Frontal cortex (tissue), 4 donors: ENCODE measurements around the gene KIAA2012. TPM values are rescaled to one million over a fixed set of nuclear protein-coding genes. Genes with fewer than 3 reads are reported as not detected.

Source experiments
- DNase-seq, 2 donors: peaks; one replicate each; pipeline ENCODE4 v3.0.0; 2012; ENCODE audit warnings: low spot score in 2 of 2
- FAIRE-seq: peaks from 2 replicates; lab custom pipeline; 2012; peaks lifted over from hg19 to GRCh38; lab: Jason Lieb, UNC
- total RNA-seq: library from RNA; depleted of rRNA; stranded (reverse); fragments of >200 nt; gene quantifications from one replicate; pipeline ENCODE4 v1.2.3, GENCODE V29; 2014
- donor health status: control.
- donor health status: control.
- donor health status: control.

The KIAA2012 gene
- total RNA-seq, 1 donor from 2014 or later: 0.82 TPM

DNA sequence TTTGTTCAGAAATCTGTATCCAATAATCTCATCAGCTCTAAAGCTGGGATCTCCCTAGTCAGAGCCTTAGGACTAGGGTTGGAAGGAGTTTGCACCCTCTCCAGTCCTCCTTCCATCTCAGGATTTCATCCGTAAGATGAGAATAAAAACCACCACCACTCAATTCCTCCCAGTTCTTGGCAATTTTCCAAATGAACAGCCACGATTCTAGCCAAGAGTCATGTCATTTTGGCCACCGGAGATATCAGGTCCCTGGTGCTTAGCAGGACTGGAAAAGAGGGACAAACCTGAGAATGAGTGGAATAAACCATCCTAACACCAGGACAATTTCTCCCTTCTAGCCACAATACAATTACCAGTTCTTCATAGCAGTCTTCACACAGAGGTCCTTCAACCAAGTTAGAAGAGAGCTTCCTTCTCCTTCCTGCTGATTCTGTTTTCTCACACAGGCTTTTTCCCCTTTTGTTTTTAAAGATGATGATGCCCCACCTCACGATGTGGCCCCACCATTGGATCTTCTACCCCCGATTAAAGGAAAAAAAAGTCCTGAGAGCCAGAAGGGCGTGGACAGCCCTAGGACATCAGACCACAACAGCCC is 36.2 kb downstream of the KIAA2012 start:
- FAIRE-seq (no peak), DNase-seq (no peak)

DNA sequence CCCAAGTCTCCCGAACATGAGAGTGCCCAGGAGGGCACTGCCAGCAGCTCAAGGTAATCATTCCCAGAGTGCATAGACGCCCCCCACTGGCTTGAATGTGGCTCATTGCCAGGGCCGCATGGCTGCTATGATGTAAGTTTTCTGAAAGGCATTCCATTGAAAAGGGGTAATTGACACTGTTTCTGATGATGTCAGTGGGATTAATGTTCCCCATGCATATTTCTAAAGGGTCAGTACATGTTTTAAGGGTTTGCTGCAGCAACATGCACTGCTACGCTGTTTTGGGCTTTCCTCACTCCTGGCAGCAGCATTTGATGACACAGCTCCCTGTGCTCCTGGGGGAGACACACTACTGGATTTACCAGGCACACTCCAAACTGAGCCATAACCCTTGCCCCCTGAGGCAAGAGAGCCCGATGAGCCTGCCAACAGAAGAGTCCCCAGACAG is 36.7 kb downstream of the KIAA2012 start:
- DNase-seq (no peak), FAIRE-seq (no peak)

- no peak for DNase-seq
- no peak for FAIRE-seq
Measured at GRCh38 chr2:202110491-202110890, 37.4 kb downstream of the KIAA2012 start.

DNA sequence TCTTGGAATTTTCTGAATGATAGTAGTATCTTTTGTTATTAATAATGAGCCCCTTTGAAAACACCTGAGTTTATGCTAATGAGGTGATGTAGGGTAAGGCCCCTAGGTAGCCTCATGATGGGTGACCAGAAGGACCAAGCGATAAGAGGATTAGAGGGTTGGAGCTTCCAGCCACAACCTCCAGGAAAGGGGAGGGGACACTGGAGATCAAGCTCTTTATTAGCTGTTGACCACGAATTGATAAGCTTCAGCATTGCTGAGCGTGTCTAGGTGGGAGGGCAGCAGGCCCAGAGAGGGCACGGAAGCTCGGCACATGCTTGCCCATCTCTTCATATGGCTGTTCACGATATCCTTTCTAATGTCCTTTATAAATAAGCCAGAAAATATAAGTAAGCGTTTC is 39.0 kb downstream of the KIAA2012 start:
- FAIRE-seq (no peak), DNase-seq (no peak)

- DNase-seq: no peak
- FAIRE-seq: no peak
Measured at GRCh38 chr2:202113571-202114142, 40.6 kb downstream of the KIAA2012 start.

GRCh38 chr2:202114291-202114690 is 41.2 kb downstream of the KIAA2012 start:
- FAIRE-seq (no peak), DNase-seq (no peak)

DNA sequence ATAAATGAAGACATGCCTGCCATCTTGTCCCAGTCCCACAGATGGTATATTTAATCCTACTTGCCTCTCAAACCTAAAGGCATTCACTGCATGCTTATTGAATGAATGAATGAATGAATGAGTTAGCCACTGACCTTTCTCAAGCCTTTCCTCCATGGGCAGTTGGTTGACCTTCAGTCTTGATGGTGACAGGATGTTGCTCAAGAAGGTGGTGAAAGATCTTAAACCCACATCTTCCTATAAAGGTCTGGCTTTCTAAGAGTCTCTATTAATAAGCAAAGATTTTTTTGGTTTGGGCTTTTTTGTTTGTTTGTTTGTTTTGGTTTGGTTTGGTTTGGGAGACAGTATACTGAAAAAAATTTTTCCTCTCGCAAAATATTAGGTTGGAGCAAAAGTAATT is 41.7 kb downstream of the KIAA2012 start:
- FAIRE-seq (no peak), DNase-seq (no peak)

- DNase-seq (no peak), FAIRE-seq (no peak)
Measured at GRCh38 chr2:202115479-202115971, 42.5 kb downstream of the KIAA2012 start.

GRCh38 chr2:202116691-202117090 is 43.6 kb downstream of the KIAA2012 start:
- DNase-seq (no peak), FAIRE-seq (no peak)

GRCh38 chr2:202118168-202118567 is 45.1 kb downstream of the KIAA2012 start:
- DNase-seq: no peak
- no peak for FAIRE-seq

- DNase-seq: no peak
- FAIRE-seq: no peak
Measured at GRCh38 chr2:202120828-202121227, 47.8 kb downstream of the KIAA2012 start.

DNA sequence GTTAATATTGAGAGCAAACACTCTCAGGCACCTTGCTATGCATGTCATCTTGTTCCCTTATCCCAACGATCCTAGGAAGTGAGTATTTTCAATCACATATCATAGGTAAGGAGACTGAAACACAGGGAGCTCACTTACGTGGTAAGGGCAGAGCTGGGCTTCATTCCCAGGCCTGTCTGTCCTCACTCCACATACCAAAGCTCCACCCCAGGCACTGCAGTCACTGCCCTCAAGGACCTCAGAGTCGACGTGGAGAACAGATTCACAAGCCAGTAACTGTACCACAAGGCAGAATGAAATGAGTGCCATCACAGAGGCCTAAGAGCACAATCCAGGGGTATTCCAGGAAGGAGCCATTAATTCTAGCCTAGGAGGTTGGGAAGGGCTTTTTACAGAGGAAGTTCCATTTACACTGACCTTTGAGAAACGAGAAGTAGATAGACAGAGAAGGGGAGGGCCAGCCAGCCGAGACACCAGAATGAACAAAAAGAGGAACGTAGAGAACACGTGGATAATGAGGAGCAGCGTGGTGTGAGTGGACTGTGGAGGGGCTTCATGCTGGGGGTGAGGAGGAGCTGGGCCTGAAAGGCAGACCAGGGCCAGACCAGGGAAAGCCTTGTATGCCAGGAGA is 48.6 kb downstream of the KIAA2012 start:
- FAIRE-seq: no peak
- no peak for DNase-seq

DNA sequence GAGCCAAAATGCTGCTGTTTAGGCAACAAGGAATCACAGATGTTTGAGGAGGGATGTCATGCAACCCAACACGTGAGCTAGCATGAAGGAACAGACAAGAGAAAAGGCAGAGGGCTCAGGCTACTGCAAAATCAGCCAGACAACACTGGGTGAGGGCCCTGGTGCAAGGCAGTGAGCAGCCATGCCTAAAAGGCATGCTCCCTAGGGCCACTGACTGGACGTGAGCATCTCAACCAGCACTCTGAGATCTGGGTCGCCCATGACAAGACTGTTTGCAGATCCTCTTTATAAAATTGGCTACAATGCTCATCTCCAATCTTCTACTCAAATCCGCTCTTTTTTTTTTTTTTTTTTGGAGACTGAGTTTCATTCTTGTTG is 49.1 kb downstream of the KIAA2012 start:
- no peak for DNase-seq
- FAIRE-seq: no peak

- FAIRE-seq: no peak
- no peak for DNase-seq
Measured at GRCh38 chr2:202122980-202123720, 50.1 kb downstream of the KIAA2012 start.

DNA sequence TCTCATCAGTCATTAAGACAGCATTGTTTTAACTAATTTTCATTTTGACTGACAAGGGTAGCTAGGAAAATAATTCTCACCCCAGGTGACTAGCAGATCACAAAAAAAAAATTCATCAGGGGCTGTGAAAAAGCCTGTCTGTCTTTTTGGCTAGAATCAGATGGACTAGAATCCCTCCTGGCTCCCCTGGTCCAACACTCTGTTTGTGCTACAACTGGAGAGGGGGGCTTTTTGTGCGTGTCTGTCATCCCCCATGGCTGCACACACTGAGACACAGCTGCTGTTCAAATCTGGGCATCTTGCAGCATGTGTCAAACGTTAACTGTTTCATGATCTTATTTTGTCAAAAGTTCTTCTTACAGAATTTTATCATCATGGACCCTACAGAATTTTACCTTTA is 51.2 kb downstream of the KIAA2012 start:
- FAIRE-seq (no peak), DNase-seq (no peak)

DNA sequence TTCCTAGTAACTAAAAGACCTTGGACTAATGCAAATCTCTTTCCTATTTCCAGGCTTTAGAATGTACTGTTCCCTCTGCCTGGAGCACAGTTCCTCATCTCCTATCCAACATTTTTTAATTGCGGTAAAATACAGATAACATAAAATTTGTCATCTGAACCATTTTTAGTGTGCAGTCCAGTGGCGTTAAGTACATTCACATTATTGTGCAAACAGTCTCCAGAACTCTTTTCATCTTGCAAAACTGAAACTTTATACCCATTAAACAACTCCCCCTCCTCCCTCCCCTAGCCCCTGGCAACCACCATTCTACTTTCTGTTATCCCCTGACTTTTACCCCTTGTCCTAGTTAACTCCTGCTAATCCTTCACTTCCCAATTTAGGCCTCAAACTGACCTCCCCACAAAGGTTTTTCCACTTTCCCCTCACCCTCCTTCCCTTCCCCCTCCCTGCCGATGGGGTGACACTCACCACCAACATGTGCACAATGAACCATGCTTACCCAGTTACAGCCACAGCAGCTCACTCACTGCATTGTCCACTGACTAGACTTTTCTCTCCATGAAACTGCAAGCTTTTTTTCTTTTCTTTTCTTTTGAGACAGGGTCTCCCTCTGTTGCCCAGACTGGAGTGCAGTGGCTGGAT is 54.8 kb downstream of the KIAA2012 start:
- DNase-seq (no peak), FAIRE-seq (no peak)

DNA sequence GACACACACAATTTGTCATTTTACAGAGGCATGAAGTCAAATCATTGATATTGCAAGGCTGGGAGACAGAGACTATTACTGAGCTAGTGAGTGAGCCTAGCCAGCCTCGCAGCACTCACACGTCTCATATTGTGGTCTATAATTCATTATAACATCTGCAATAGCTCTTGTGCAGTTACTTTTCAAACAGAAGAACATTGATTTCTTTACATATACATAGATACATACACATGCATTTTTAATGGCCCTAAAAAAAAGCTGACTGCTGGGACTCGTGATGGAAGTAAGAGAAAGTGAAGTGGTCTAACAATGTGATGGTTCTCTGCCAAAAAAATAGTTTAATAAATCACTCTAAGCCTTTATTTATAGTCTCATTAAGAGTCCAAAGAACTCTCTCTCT is 56.8 kb downstream of the KIAA2012 start:
- FAIRE-seq: no peak

GRCh38 chr2:202133200-202133908 is 60.3 kb downstream of the KIAA2012 start:
- DNase-seq (no peak), FAIRE-seq (no peak)

More for the DNA sequence above, 56.8 kb downstream of the KIAA2012 start:
- DNase-seq: no peak

DNA sequence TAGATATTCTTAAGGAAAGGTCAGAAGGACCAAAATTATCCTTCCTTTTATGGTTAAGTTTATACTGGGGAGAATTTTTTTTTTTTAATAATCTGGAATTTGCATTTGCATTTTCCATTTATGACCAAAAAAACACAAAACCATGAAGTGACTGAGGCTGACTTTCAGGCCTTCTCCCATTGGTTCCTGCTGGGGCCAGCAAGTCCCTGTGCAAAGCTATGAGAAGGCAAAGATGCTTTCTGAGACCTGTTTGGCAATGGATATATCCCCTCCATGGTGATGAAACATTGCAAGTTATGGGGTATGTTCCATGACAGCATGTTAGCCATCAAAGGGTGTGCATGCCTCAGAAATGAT is 60.8 kb downstream of the KIAA2012 start:
- FAIRE-seq: no peak
- no peak for DNase-seq
